SK-N-SH (cell line): Measurements from ENCODE around the gene USP15. TPM values are rescaled to one million over a fixed set of nuclear protein-coding genes. Genes with fewer than 3 reads are reported as not detected.
"Not testable (repeated sequence)": the region's sequence is repeated elsewhere in the genome, so short reads cannot be mapped to it uniquely, and the experiment has no call there.

Experiments used
- CTCF ChIA-PET: fragments of 300-600, 350-600 bp; formaldehyde crosslinking; extraction: SDS; loops from one replicate; lab custom pipeline; 2021; lab: Yijun Ruan, JAX
- POLR2A ChIA-PET: fragments of 350-600 bp; sonication (Branson Sonifier 250); formaldehyde crosslinking; extraction: SDS; loops from one replicate; lab custom pipeline; 2020; ENCODE audit warnings: antibody characterized with exemption, inconsistent platforms; lab: Yijun Ruan, JAX
- DNase-seq: peaks from one replicate; pipeline ENCODE4 v3.0.0; 2012
- H2AFZ ChIP-seq: fragments of 200-600 bp; sonication (generic); 2 replicates; pipeline ENCODE4 v1.8.1; 2016; ENCODE audit warnings: antibody characterized with exemption, mild to moderate bottlenecking, low read depth
- H3F3A ChIP-seq: fragments of 200-600 bp; sonication (generic); replicated peaks from 2 replicates; pipeline ENCODE3; 2016; ENCODE audit warnings: antibody characterized with exemption, mild to moderate bottlenecking; ENCODE audit not compliant: insufficient read depth
- H3K27ac ChIP-seq, 2 experiments: fragments of 200-500 bp in 1 of 2; fragments of 200-600 bp in 1 of 2; sonication (Bioruptor generic) in 1 of 2; sonication (generic), shearing (Covaris generic) in 1 of 2; 2 replicates each; pipeline versions ENCODE4 v1.5.1 to v1.6.1; 2014 to 2016; ENCODE audit warnings: low read depth in 2 of 2, inconsistent platforms in 1 of 2, low read length in 1 of 2, mild to moderate bottlenecking in 1 of 2, mixed read lengths in 1 of 2
- H3K27me3 ChIP-seq: fragments of 200-600 bp; sonication (generic), shearing (Covaris generic); 2 replicates; pipeline ENCODE4 v1.6.1; 2016; ENCODE audit warnings: mixed run types; ENCODE audit not compliant: insufficient read depth
- H3K36me3 ChIP-seq, 2 experiments: fragments of 200-500 bp in 1 of 2; fragments of 200-600 bp in 1 of 2; sonication (Bioruptor generic) in 1 of 2; sonication (generic) in 1 of 2; replicated peaks in 1 of 2; 2 replicates each; pipeline versions ENCODE3 to v1.5.1; 2014 to 2016; ENCODE audit warnings: low read length in 1 of 2, mild to moderate bottlenecking in 1 of 2; ENCODE audit not compliant: insufficient read depth in 2 of 2, control insufficient read depth in 1 of 2
- H3K4me1 ChIP-seq, 2 experiments: fragments of 200-500 bp in 1 of 2; fragments of 200-600 bp in 1 of 2; sonication (Bioruptor generic) in 1 of 2; sonication (generic), shearing (Covaris generic) in 1 of 2; 2 replicates each; pipeline versions ENCODE4 v1.5.1 to v1.6.1; 2014 to 2016; ENCODE audit warnings: low read depth in 1 of 2, low read length in 1 of 2, mixed run types in 1 of 2; ENCODE audit not compliant: insufficient read depth in 2 of 2, control insufficient read depth in 1 of 2
- H3K4me2 ChIP-seq: fragments of 200-600 bp; sonication (generic), shearing (Covaris generic); 2 replicates; pipeline ENCODE4 v1.6.1; 2017; ENCODE audit warnings: mixed run types
- H3K4me3 ChIP-seq, 2 experiments: fragments of 200-500 bp in 1 of 2; fragments of 200-600 bp in 1 of 2; sonication (Bioruptor generic) in 1 of 2; sonication (generic), shearing (Covaris generic) in 1 of 2; 2 replicates each; pipeline versions ENCODE4 v1.5.1 to v1.8.1; 2014 to 2016; ENCODE audit warnings: low read depth in 2 of 2, inconsistent platforms in 1 of 2, low read length in 1 of 2, mild to moderate bottlenecking in 1 of 2, mixed read lengths in 1 of 2, moderate library complexity in 1 of 2
- H3K79me2 ChIP-seq: fragments of 200-600 bp; sonication (generic); 2 replicates; pipeline ENCODE4 v1.8.1; 2017; ENCODE audit warnings: mild to moderate bottlenecking; ENCODE audit not compliant: insufficient read depth
- H3K9ac ChIP-seq: fragments of 200-600 bp; sonication (generic); 2 replicates; pipeline ENCODE4 v1.6.1; 2017; ENCODE audit warnings: mixed run types
- H3K9me2 ChIP-seq: fragments of 200-600 bp; sonication (generic); 2 replicates; pipeline ENCODE4 v1.6.1; 2017; ENCODE audit warnings: mixed run types
- H3K9me3 ChIP-seq: fragments of 200-600 bp; sonication (generic); 2 replicates; pipeline ENCODE4 v1.6.1; 2017; ENCODE audit warnings: mixed run types, mild to moderate bottlenecking, moderate library complexity
- H4K20me1 ChIP-seq: fragments of 200-600 bp; sonication (generic); 2 replicates; pipeline ENCODE4 v1.6.1; 2017; ENCODE audit warnings: mild to moderate bottlenecking, mixed run types; ENCODE audit not compliant: insufficient read depth
- EZH2phosphoT487 ChIP-seq: fragments of 200-600 bp; sonication (generic); IDR thresholded peaks from 2 replicates; pipeline ENCODE4 v1.6.1; 2017; ENCODE audit warnings: low read depth, mixed run types, mild to moderate bottlenecking, antibody characterized with exemption, moderate library complexity, borderline replicate concordance
- FOXM1 ChIP-seq: IDR thresholded peaks from 2 replicates; pipeline ENCODE4 v1.4.0; 2012; ENCODE audit warnings: low read depth, mild to moderate bottlenecking
- POLR2AphosphoS5 ChIP-seq: IDR thresholded peaks from 2 replicates; pipeline ENCODE4 v1.6.1; 2012; ENCODE audit warnings: low read depth, low read length
- RCOR1 ChIP-seq: fragments of 150-350 bp; IDR thresholded peaks from 2 replicates; pipeline ENCODE4 v1.6.1; 2017; ENCODE audit warnings: antibody characterized with exemption, low read length
- RXRA ChIP-seq: IDR thresholded peaks from 2 replicates; pipeline ENCODE4 v1.4.0; 2012; ENCODE audit warnings: low read depth, mild to moderate bottlenecking, borderline replicate concordance
- SIN3A ChIP-seq: IDR thresholded peaks from 2 replicates; pipeline ENCODE4 v1.6.1; 2012; ENCODE audit warnings: low read depth, mild to moderate bottlenecking, low read length, moderate library complexity, borderline replicate concordance
- TCF12 ChIP-seq: IDR thresholded peaks from 2 replicates; pipeline ENCODE4 v1.4.0; 2012
- USF2 ChIP-seq: fragments of 150-350 bp; IDR thresholded peaks from 2 replicates; pipeline ENCODE4 v1.6.1; 2017; ENCODE audit warnings: antibody characterized with exemption, low read length, low read depth, borderline replicate concordance
- WGBS: methylation state at CpG from one replicate; pipeline ENCODE4 v1.1.6; 2017; ENCODE audit warnings: low lambda C conversion rate; 5-methylcytosine and 5-hydroxymethylcytosine counted together
- polyA plus RNA-seq, 3 experiments: library from polyadenylated mRNA; depleted of rRNA; stranded (reverse); fragments of >200 nt; gene quantifications; 2 replicates each; pipeline ENCODE4 v1.2.3, GENCODE V29; 2012

Gene USP15
- polyA plus RNA-seq, 1 of the 3 experiments (the other 2 are of a cell fraction): 13.2 TPM

- TF ChIP-seq USF2: no peak
Observed at GRCh38 chr12:62446754-62447452, 186.7 kb downstream of the USP15 start (continued).

- H3K79me2 ChIP-seq: no peaks in the 10 kb centered on the region
- no peak overlapping the region for H3K4me2 ChIP-seq
- no peak overlapping the region for H3K4me3 ChIP-seq
- no peak overlapping the region for H3K27ac ChIP-seq
- POLR2A ChIA-PET: no interaction called here
- WGBS: 51% methylated on average over 3 of the region's 3 CpGs
- H4K20me1 ChIP-seq: no peaks in the 10 kb centered on the region
- peaks cover 2% of the 10 kb centered on the region for H3F3A ChIP-seq
- H3K9me2 ChIP-seq: no peaks in the 10 kb centered on the region
- no peak overlapping the region for H3K9ac ChIP-seq
- TF ChIP-seq RCOR1 (no peak), POLR2AphosphoS5 (no peak), RXRA (no peak), USF2 (no peak), SIN3A (no peak), EZH2phosphoT487 (no peak), TCF12 (no peak), FOXM1 (no peak)
- TF ChIP-seq, all 33 proteins: peak for 0
- Histone ChIP-seq H3K9me3 (0 out of 2 replicates have a peak, but pooled peaks cover 5% of the 10 kb centered on the region), H3K4me1 (no peaks in the 10 kb centered on the region), H2AFZ (no peak overlapping the region), H3K27me3 (no peaks in the 10 kb centered on the region; the same call in 1 of the 2 replicates), H3K36me3 (no peaks in the 10 kb centered on the region)
- CTCF ChIA-PET: interaction anchor here (2.4 kb wide), 1 partner anchor 12 kb away, joined by 20 read pairs; no protein-coding TSS in a partner anchor
- DNase-seq: no peak
Observed at GRCh38 chr12:62448436-62448835, 188.2 kb downstream of the USP15 start.

- H3K9ac ChIP-seq, H3K9me2 ChIP-seq, H3K9me3 ChIP-seq, H3F3A ChIP-seq, POLR2A ChIA-PET, H3K4me1 ChIP-seq, H3K27ac ChIP-seq, H2AFZ ChIP-seq, H3K4me2 ChIP-seq, H3K27me3 ChIP-seq, H3K79me2 ChIP-seq, H3K36me3 ChIP-seq, H3K4me3 ChIP-seq, H4K20me1 ChIP-seq, DNase-seq: not testable (repeated sequence)
- WGBS: 14% methylated on average over 2 of the region's 2 CpGs
- CTCF ChIA-PET: interaction anchor here (1.1 to 2.0 kb wide), 2 partner anchors 17 to 20 kb away, joined by 6 to 7 read pairs; no protein-coding TSS in a partner anchor
Observed at GRCh38 chr12:62455429-62455828, 195.2 kb downstream of the USP15 start.
